Activated CD8-positive, alpha-beta T cell treated with anti-CD3 and anti-CD28 coated beads for 36 hours (primary cell): ENCODE measurements around the gene HADHA. TPM values are rescaled to one million over a fixed set of nuclear protein-coding genes. Genes with fewer than 3 reads are reported as not detected.

ENCODE experiments used
- ATAC-seq: fragments of 200-7000 bp; cut with Tn5 transposase; one replicate; pipeline ENCODE4 v1.10.0; 2021; ENCODE audit warnings: mild to moderate bottlenecking, moderate library complexity
- CTCF ChIA-PET: fragments of 350-600 bp; sonication (Branson Sonifier 250); formaldehyde crosslinking; loops from one replicate; lab custom pipeline; 2021; ENCODE audit warnings: antibody characterized with exemption; lab: Charles Lee
- POLR2A ChIA-PET: fragments of 350-600 bp; sonication (Branson Sonifier 250); formaldehyde crosslinking; loops from one replicate; lab custom pipeline; 2021; ENCODE audit warnings: antibody characterized with exemption; lab: Charles Lee
- DNase-seq: peaks from one replicate; pipeline ENCODE4 v3.0.0-alpha.2; 2020
- H3K27ac Mint-ChIP-seq: one replicate; pipeline ENCODE4 v1.8.0; 2021; ENCODE audit warnings: mild to moderate bottlenecking, mixed read lengths
- H3K27me3 Mint-ChIP-seq: one replicate; pipeline ENCODE4 v1.8.0; 2021; ENCODE audit warnings: mixed read lengths
- H3K36me3 Mint-ChIP-seq: one replicate; pipeline ENCODE4 v1.8.0; 2021; ENCODE audit warnings: low read depth, mixed read lengths
- H3K4me1 Mint-ChIP-seq: one replicate; pipeline ENCODE4 v1.8.0; 2021; ENCODE audit warnings: low read depth, mixed read lengths
- H3K4me3 Mint-ChIP-seq: one replicate; pipeline ENCODE4 v1.8.0; 2021; ENCODE audit warnings: mild to moderate bottlenecking, moderate library complexity, mixed read lengths
- H3K9me3 Mint-ChIP-seq: one replicate; pipeline ENCODE4 v1.8.0; 2021; ENCODE audit warnings: mixed read lengths
- CTCF ChIP-seq: fragments of 200-600 bp; IDR thresholded peaks from one replicate; pipeline ENCODE4 v1.8.0; 2022; ENCODE audit warnings: antibody characterized with exemption, mild to moderate bottlenecking
- intact Hi-C: fragments of 100-400 bp; cut with micrococcal nuclease; formaldehyde crosslinking; loops from one replicate; pipeline ENCODE4 v1.10.0; 2022
- total RNA-seq, 2 experiments: library from RNA; stranded (reverse); gene quantifications; one replicate each; pipeline ENCODE4 v1.2.3, GENCODE V29; 2021

HADHA gene
- total RNA-seq, 2 experiments from 2014 or later: 118 to 120 TPM

GRCh38 chr2:26172871-26173775 is 71.3 kb downstream of the HADHA start, which contains the start of gene GAREM2:
TSS of gene GAREM2 (plus strand) at chr2:26173088. CDS start at chr2:26173221, 133 bp downstream.
- CTCF ChIA-PET: interaction anchor here (2.5 kb wide), 1 partner anchor 294 kb away, joined by 6 read pairs; no protein-coding TSS in a partner anchor
- POLR2A ChIA-PET: interaction anchor here (1.4 kb wide), 1 partner anchor 16 kb away, joined by 3 read pairs; no protein-coding TSS in a partner anchor
- intact Hi-C loops: loop anchor here (10.0 kb wide), 1 partner anchor 292 kb away; no protein-coding TSS in a partner anchor
- no peak for TF ChIP-seq CTCF
- peak; percentile 9 for ATAC-seq
- DNase-seq: no peak
- peaks cover 1% of the 10 kb centered on the region for H3K36me3 Mint-ChIP-seq
- no peak within 1 kb of the TSS for H3K27ac Mint-ChIP-seq
- peaks cover 26% of the 10 kb centered on the region for H3K27me3 Mint-ChIP-seq
- peaks cover 11% of the 10 kb centered on the region for H3K4me1 Mint-ChIP-seq
- H3K4me3 Mint-ChIP-seq: peak within 1 kb of the TSS; percentile 71
- no peaks in the 10 kb centered on the region for H3K9me3 Mint-ChIP-seq

- no peak for ATAC-seq
- Mint-ChIP-seq H3K4me1 (peaks cover 11% of the 10 kb centered on the region), H3K4me3 (peak overlapping the region; percentile 71), H3K27ac (no peak overlapping the region), H3K27me3 (peaks cover 26% of the 10 kb centered on the region), H3K9me3 (no peaks in the 10 kb centered on the region), H3K36me3 (peaks cover 1% of the 10 kb centered on the region)
- DNase-seq: no peak
- no peak for TF ChIP-seq CTCF
- ChIA-PET POLR2A (interaction anchor here (1.4 kb wide), 1 partner anchor 17 kb away, joined by 3 read pairs; no protein-coding TSS in a partner anchor), CTCF (interaction anchor here (0.6 to 6.1 kb wide), 8 partner anchors 11 to 418 kb away, joined by 3 to 30 read pairs (median 4); no protein-coding TSS in a partner anchor)
- intact Hi-C loops: loop anchor here (10.0 kb wide), 1 partner anchor 292 kb away; no protein-coding TSS in a partner anchor
Measured at GRCh38 chr2:26172189-26172870, 72.1 kb downstream of the HADHA start.

GRCh38 chr2:26170795-26171194 is 73.6 kb downstream of the HADHA start:
- DNase-seq (no peak), ATAC-seq (no peak)
- TF ChIP-seq CTCF: no peak
- ChIA-PET CTCF (interaction anchor here (1.1 to 6.1 kb wide), 5 partner anchors 9 to 296 kb away, joined by 3 to 30 read pairs (median 5); no protein-coding TSS in a partner anchor), POLR2A (no interaction called here)
- intact Hi-C loops: loop anchor here (10.0 kb wide), 1 partner anchor 294 kb away; no protein-coding TSS in a partner anchor
- peaks cover 11% of the 10 kb centered on the region for H3K4me1 Mint-ChIP-seq
- peaks cover 1% of the 10 kb centered on the region for H3K36me3 Mint-ChIP-seq
- no peak overlapping the region for H3K27ac Mint-ChIP-seq
- no peak overlapping the region for H3K4me3 Mint-ChIP-seq
- H3K27me3 Mint-ChIP-seq: peaks cover 23% of the 10 kb centered on the region
- no peaks in the 10 kb centered on the region for H3K9me3 Mint-ChIP-seq

DNA sequence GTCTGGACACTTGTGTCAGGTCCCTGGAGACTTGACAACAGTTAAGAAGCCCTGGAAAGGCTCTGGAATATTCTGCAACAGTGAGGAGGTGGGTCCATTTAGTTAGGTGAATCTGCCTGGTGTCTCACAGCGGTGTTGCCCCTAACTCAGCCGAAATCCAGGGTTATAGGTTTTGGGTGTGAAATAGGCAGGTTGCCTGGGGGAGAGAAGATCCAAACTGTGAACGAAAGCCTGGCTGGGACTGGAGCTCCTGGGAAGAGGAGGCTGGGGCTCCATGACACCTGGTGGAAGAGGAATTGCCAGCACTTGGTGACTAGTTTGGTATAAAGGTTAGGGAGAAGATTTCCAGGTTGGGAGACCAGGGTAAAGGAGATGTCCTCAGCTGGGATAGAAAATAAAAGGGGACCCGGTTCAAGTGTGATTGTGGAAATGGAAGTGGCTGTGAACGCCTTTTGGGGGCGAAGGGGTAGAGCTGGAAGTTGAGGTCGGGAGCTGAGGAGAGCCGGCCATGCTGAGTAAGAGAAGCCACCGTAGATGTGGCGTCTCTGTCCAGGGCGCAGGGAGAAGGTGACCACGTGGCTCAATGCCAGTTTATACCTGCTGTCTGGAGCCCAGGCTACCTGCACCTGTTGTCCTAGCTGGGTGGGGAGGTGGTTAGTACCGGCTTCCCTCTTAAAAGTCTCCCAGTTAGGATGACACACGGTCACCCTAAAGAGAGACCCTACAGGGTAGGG is 74.6 kb downstream of the HADHA start:
- H3K36me3 Mint-ChIP-seq: peaks cover 1% of the 10 kb centered on the region
- no peak for DNase-seq
- TF ChIP-seq CTCF: no peak
- intact Hi-C loops: loop anchor here (10.0 kb wide), 1 partner anchor 295 kb away; no protein-coding TSS in a partner anchor
- H3K27me3 Mint-ChIP-seq: peaks cover 23% of the 10 kb centered on the region
- ATAC-seq: no peak
- peaks cover 11% of the 10 kb centered on the region for H3K4me1 Mint-ChIP-seq
- H3K9me3 Mint-ChIP-seq: no peaks in the 10 kb centered on the region
- ChIA-PET POLR2A (no interaction called here), CTCF (interaction anchor here (6.1 kb wide), 1 partner anchor 14 kb away, joined by 30 read pairs; no protein-coding TSS in a partner anchor)
- no peak overlapping the region for H3K27ac Mint-ChIP-seq
- no peak overlapping the region for H3K4me3 Mint-ChIP-seq
